DND-41 (cell line): ENCODE measurements around the gene PRRC2A.

Experiments used
- ATAC-seq: fragments of 200-7000 bp; cut with Tn5 transposase; 3 replicates; pipeline ENCODE4 v1.9.1; 2021; ENCODE audit warnings: low read depth; ENCODE audit not compliant: insufficient read depth
- DNase-seq: peaks from one replicate; pipeline ENCODE4 v3.0.0-alpha.2; 2020
- H2AFZ ChIP-seq: 2 replicates; pipeline ENCODE4 v1.6.0; 2012; ENCODE audit warnings: low read depth, low read length
- H3K27ac ChIP-seq: 2 replicates; pipeline ENCODE4 v1.5.1; 2012; ENCODE audit warnings: low read length, inconsistent platforms
- H3K27me3 ChIP-seq: fragments of 200-600 bp; sonication (generic); 2 replicates; pipeline ENCODE4 v1.6.0; 2012; ENCODE audit warnings: low read length, mild to moderate bottlenecking, inconsistent platforms; ENCODE audit not compliant: insufficient read depth, poor library complexity
- H3K36me3 ChIP-seq: 2 replicates; pipeline ENCODE4 v1.5.1; 2012; ENCODE audit warnings: low read length, inconsistent platforms; ENCODE audit not compliant: insufficient read depth
- H3K4me1 ChIP-seq: 2 replicates; pipeline ENCODE4 v1.5.1; 2012; ENCODE audit warnings: mild to moderate bottlenecking, low read length; ENCODE audit not compliant: insufficient read depth
- H3K4me2 ChIP-seq: 2 replicates; pipeline ENCODE4 v1.6.0; 2012; ENCODE audit warnings: mild to moderate bottlenecking, moderate library complexity, low read length, inconsistent platforms; ENCODE audit not compliant: insufficient read depth
- H3K4me3 ChIP-seq, 2 experiments: fragments of 200-600 bp in 1 of 2; shearing (Covaris generic) in 1 of 2; 2 replicates each; pipeline ENCODE4 v1.5.1; 2012 to 2016; ENCODE audit warnings: inconsistent platforms in 2 of 2, low read length in 2 of 2, mild to moderate bottlenecking in 2 of 2, low read depth in 1 of 2, moderate library complexity in 1 of 2
- H3K79me2 ChIP-seq: 2 replicates; pipeline ENCODE4 v1.6.0; 2012; ENCODE audit warnings: low read length, inconsistent platforms; ENCODE audit not compliant: insufficient read depth
- H3K9ac ChIP-seq: 2 replicates; pipeline ENCODE4 v1.6.0; 2012; ENCODE audit warnings: low read depth, mild to moderate bottlenecking, inconsistent platforms, low read length, moderate library complexity
- H3K9me3 ChIP-seq: 2 replicates; pipeline ENCODE4 v1.5.1; 2012; ENCODE audit warnings: low read length, moderate library complexity, mild to moderate bottlenecking, inconsistent platforms; ENCODE audit not compliant: insufficient read depth, severe bottlenecking
- H4K20me1 ChIP-seq: 2 replicates; pipeline ENCODE4 v1.6.0; 2012; ENCODE audit warnings: low read length; ENCODE audit not compliant: insufficient read depth
- CTCF ChIP-seq: IDR thresholded peaks from 2 replicates; pipeline ENCODE4 v1.5.1; 2012; ENCODE audit warnings: borderline replicate concordance, low read length, moderate library complexity, mild to moderate bottlenecking; ENCODE audit not compliant: poor library complexity, severe bottlenecking; ENCODE audit errors: extremely low read depth
- EZH2 ChIP-seq: IDR thresholded peaks from 3 replicates; pipeline ENCODE4 v1.6.1; 2012; ENCODE audit warnings: borderline replicate concordance, low read depth, mild to moderate bottlenecking, moderate library complexity, low read length, inconsistent platforms; ENCODE audit not compliant: severe bottlenecking

Gene PRRC2A

GRCh38 chr6:31624070-31624469 is 3.6 kb downstream of the PRRC2A start:
- H3K9me3 ChIP-seq: no peaks in the 10 kb centered on the region
- peak overlapping the region; percentile 40; the same call in 1 of the 2 replicates for H3K4me2 ChIP-seq
- H2AFZ ChIP-seq: no peak overlapping the region
- no peak overlapping the region for H3K4me3 ChIP-seq
- DNase-seq (no peak), ATAC-seq (no peak)
- no peak overlapping the region for H3K9ac ChIP-seq
- TF ChIP-seq EZH2: no peak
- no peak for TF ChIP-seq CTCF
- no peaks in the 10 kb centered on the region for H3K27me3 ChIP-seq
- H3K79me2 ChIP-seq: peaks cover 88% of the 10 kb centered on the region
- H3K36me3 ChIP-seq: peaks cover 76% of the 10 kb centered on the region
- H3K4me1 ChIP-seq: peaks cover 46% of the 10 kb centered on the region
- peaks cover 59% of the 10 kb centered on the region for H4K20me1 ChIP-seq
- H3K27ac ChIP-seq: no peak overlapping the region

GRCh38 chr6:31626952-31627351 is 6.4 kb downstream of the PRRC2A start:
- Histone ChIP-seq H3K79me2 (peaks cover 88% of the 10 kb centered on the region), H3K27ac (no peak overlapping the region), H3K36me3 (peaks cover 100% of the 10 kb centered on the region), H2AFZ (no peak overlapping the region), H4K20me1 (peaks cover 73% of the 10 kb centered on the region), H3K4me3 (no peak overlapping the region), H3K4me2 (no peak overlapping the region), H3K4me1 (peaks cover 32% of the 10 kb centered on the region), H3K9ac (no peak overlapping the region), H3K9me3 (no peaks in the 10 kb centered on the region), H3K27me3 (no peaks in the 10 kb centered on the region)
- TF ChIP-seq EZH2: no peak
- TF ChIP-seq CTCF: no peak
- DNase-seq: no peak
- ATAC-seq: no peak

GRCh38 chr6:31627690-31628287 is 7.3 kb downstream of the PRRC2A start:
- no peaks in the 10 kb centered on the region for H3K9me3 ChIP-seq
- no peak overlapping the region for H3K27ac ChIP-seq
- H3K4me1 ChIP-seq: peaks cover 24% of the 10 kb centered on the region
- no peak overlapping the region for H3K4me3 ChIP-seq
- ATAC-seq (no peak), DNase-seq (no peak)
- H3K79me2 ChIP-seq: peaks cover 80% of the 10 kb centered on the region
- H3K36me3 ChIP-seq: peaks cover 100% of the 10 kb centered on the region
- TF ChIP-seq EZH2 (no peak), CTCF (no peak)
- no peak overlapping the region for H3K4me2 ChIP-seq
- H3K9ac ChIP-seq: 0 out of 2 replicates have a peak overlapping the region, but pooled peaks have one; percentile 11
- H4K20me1 ChIP-seq: peaks cover 73% of the 10 kb centered on the region
- no peak overlapping the region for H2AFZ ChIP-seq
- H3K27me3 ChIP-seq: no peaks in the 10 kb centered on the region
